Bone marrow (tissue), 2 donors: ENCODE data around the gene CD55.
"Not testable (repeated sequence)": the region's sequence is repeated elsewhere in the genome, so short reads cannot be mapped to it uniquely, and the experiment has no call there.

Experiments used
- DNase-seq, 2 donors: peaks; one replicate each; lab custom pipeline; 2025; lab: John Stamatoyannopoulos, UW

Gene CD55

GRCh38 chr1:207306023-207306422, 15.5 kb upstream of the CD55 start:
- DNase-seq, result no peak

- DNase-seq, result no peak
These were observed 14.9 kb upstream of the CD55 start for GRCh38 chr1:207306603-207307002.

- peak in 1 of 2 donors; percentile 52 for DNase-seq
These were observed 12.9 kb upstream of the CD55 start for GRCh38 chr1:207308451-207309190.

- DNase-seq, result no peak
These were observed 11.7 kb upstream of the CD55 start for GRCh38 chr1:207309745-207310273.

GRCh38 chr1:207311888-207312603, 9.4 kb upstream of the CD55 start:
- no peak for DNase-seq

- no peak for DNase-seq
These were observed 8.9 kb upstream of the CD55 start for GRCh38 chr1:207312604-207312920.

- no peak for DNase-seq
These were observed 8.3 kb upstream of the CD55 start for GRCh38 chr1:207313131-207313530.

- no peak for DNase-seq
These were observed 6.7 kb upstream of the CD55 start for GRCh38 chr1:207314816-207315215.

GRCh38 chr1:207315435-207315834, 6.0 kb upstream of the CD55 start:
- DNase-seq, result no peak

- no peak for DNase-seq
These were observed 5.3 kb upstream of the CD55 start for GRCh38 chr1:207316141-207316540.

GRCh38 chr1:207316622-207317391, 4.7 kb upstream of the CD55 start:
- peak in 1 of 2 donors; percentile 27 for DNase-seq

GRCh38 chr1:207317561-207317960, 3.9 kb upstream of the CD55 start:
- no peak for DNase-seq

GRCh38 chr1:207318072-207318619, 3.3 kb upstream of the CD55 start:
- DNase-seq, result no peak

- DNase-seq, result no peak
These were observed 2.3 kb upstream of the CD55 start for GRCh38 chr1:207319199-207319598.

- DNase-seq, result not testable (repeated sequence)
These were observed 1.4 kb upstream of the CD55 start for GRCh38 chr1:207320105-207320504.

- peak in 1 of 2 donors; percentile 6 for DNase-seq
These were observed 540 bp downstream of the CD55 start for GRCh38 chr1:207321790-207322645.

GRCh38 chr1:207323425-207324225, 2.1 kb downstream of the CD55 start:
- no peak for DNase-seq

GRCh38 chr1:207328004-207328403, 6.5 kb downstream of the CD55 start:
- peak in 1 of 2 donors; percentile 84 for DNase-seq

- no peak for DNase-seq
These were observed 7.5 kb downstream of the CD55 start for GRCh38 chr1:207328908-207329440.

- no peak for DNase-seq
These were observed 8.0 kb downstream of the CD55 start for GRCh38 chr1:207329469-207329868.
